Cardiac fibroblast (primary cell): Measurements from ENCODE around the gene C5orf15.
A peak's percentile ranks its signal among the peaks of the same experiment; 100 is the strongest.

Source experiments
- DNase-seq, 2 donors: peaks; one replicate each; pipeline versions ENCODE4 v3.0.0 to v3.0.0-alpha.2; 2010; ENCODE audit warnings: low read depth in 2 of 2
- H3K4me3 ChIP-seq, 2 donors: replicated peaks in 1 of 2; 1 replicate in 1 of 2; 2 replicates in 1 of 2; pipeline ENCODE4 v1.5.1; 2011; ENCODE audit warnings: low read depth in 2 of 2, low read length in 2 of 2, mild to moderate bottlenecking in 2 of 2, moderate library complexity in 1 of 2
- CTCF ChIP-seq: IDR thresholded peaks from one replicate; pipeline ENCODE4 v1.5.1; 2011; ENCODE audit warnings: low read depth, mild to moderate bottlenecking, low read length, inconsistent platforms

Gene C5orf15

GRCh38 chr5:133919148-133920136, 49.0 kb downstream of the C5orf15 start:
- peak; percentile 17 for TF ChIP-seq CTCF
- no peak overlapping the region for H3K4me3 ChIP-seq
- DNase-seq = no peak

- TF ChIP-seq CTCF = no peak
- DNase-seq = no peak
- no peak overlapping the region for H3K4me3 ChIP-seq
Measured at GRCh38 chr5:133918731-133919130, 49.7 kb downstream of the C5orf15 start.

- no peak for TF ChIP-seq CTCF
- no peak for DNase-seq
- no peak overlapping the region for H3K4me3 ChIP-seq
Measured at GRCh38 chr5:133918316-133918715, 50.1 kb downstream of the C5orf15 start.

GRCh38 chr5:133917785-133918184, 50.6 kb downstream of the C5orf15 start:
- DNase-seq = no peak
- TF ChIP-seq CTCF = no peak
- no peak overlapping the region for H3K4me3 ChIP-seq

GRCh38 chr5:133916914-133917313, 51.5 kb downstream of the C5orf15 start:
- H3K4me3 ChIP-seq = no peak overlapping the region
- no peak for TF ChIP-seq CTCF
- DNase-seq = no peak

GRCh38 chr5:133916479-133916878, 51.9 kb downstream of the C5orf15 start:
- DNase-seq = no peak
- no peak overlapping the region for H3K4me3 ChIP-seq
- no peak for TF ChIP-seq CTCF
